Breast epithelium (tissue), 3 donors: ENCODE measurements around the gene PEX7.

Source experiments
- POLR2A ChIP-seq: fragments of 450-650 bp; IDR thresholded peaks from one replicate; pipeline ENCODE4 v1.6.1; 2016; ENCODE audit warnings: antibody characterized with exemption, mild to moderate bottlenecking, moderate library complexity
- POLR2AphosphoS5 ChIP-seq, 3 donors: sonication (generic); formaldehyde crosslinking; IDR thresholded peaks; one replicate each; pipeline ENCODE4 v1.6.1; 2017; ENCODE audit warnings: antibody characterized with exemption in 3 of 3
- TF ChIP-seq, protein P1 (sequence below), 3 donors: fragments of 450-650 bp; IDR thresholded peaks; one replicate each; pipeline ENCODE4 v1.5.1; 2016 to 2017; ENCODE audit warnings: antibody characterized with exemption in 3 of 3, mild to moderate bottlenecking in 3 of 3, moderate library complexity in 3 of 3

DNA sequence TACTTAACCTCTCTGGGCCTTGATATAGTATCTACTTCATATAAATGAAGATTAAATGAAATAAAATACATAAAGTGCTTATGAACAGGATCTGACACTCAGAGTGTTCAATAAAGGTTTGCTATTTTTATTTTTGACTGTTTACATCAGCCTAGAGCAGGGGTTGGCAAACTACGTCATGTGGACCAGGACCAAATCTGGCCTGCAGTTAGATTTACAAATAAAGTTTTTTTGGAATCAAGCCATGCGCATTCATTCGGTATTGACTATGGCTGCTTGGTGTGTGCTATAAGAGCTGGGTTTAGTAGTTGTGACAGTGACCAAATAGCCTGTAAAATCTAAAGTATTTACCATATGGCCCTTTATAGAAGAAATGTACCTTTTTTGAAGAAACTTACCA, 20.8 kb downstream of the PEX7 start:
- TF ChIP-seq, protein P1, sequence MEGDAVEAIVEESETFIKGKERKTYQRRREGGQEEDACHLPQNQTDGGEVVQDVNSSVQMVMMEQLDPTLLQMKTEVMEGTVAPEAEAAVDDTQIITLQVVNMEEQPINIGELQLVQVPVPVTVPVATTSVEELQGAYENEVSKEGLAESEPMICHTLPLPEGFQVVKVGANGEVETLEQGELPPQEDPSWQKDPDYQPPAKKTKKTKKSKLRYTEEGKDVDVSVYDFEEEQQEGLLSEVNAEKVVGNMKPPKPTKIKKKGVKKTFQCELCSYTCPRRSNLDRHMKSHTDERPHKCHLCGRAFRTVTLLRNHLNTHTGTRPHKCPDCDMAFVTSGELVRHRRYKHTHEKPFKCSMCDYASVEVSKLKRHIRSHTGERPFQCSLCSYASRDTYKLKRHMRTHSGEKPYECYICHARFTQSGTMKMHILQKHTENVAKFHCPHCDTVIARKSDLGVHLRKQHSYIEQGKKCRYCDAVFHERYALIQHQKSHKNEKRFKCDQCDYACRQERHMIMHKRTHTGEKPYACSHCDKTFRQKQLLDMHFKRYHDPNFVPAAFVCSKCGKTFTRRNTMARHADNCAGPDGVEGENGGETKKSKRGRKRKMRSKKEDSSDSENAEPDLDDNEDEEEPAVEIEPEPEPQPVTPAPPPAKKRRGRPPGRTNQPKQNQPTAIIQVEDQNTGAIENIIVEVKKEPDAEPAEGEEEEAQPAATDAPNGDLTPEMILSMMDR (IDR thresholded peaks at IDR 0.05): no peak
- no peak for TF ChIP-seq POLR2A
- no peak for TF ChIP-seq POLR2AphosphoS5 (IDR thresholded peaks at IDR 0.05)
